Kidney (tissue), 14 donors: ENCODE data around the gene ATE1. TPM values are rescaled to one million over a fixed set of nuclear protein-coding genes. Genes with fewer than 3 reads are reported as not detected.

Experiments
- DNase-seq, 5 donors: peaks; one replicate each; pipeline ENCODE4 v3.0.0-alpha.2; 2013 to 2020
- FAIRE-seq: peaks from 2 replicates; lab custom pipeline; 2012; peaks lifted over from hg19 to GRCh38; lab: Jason Lieb, UNC
- H3K27ac ChIP-seq, 2 donors: one replicate each; pipeline ENCODE4 v1.7.0; 2013; ENCODE audit warnings: low read depth in 2 of 2, low read length in 2 of 2, inconsistent platforms in 1 of 2
- H3K27me3 ChIP-seq: one replicate; pipeline ENCODE4 v1.7.1; 2013; ENCODE audit warnings: low read length, inconsistent platforms; ENCODE audit not compliant: control insufficient read depth, insufficient read depth
- H3K36me3 ChIP-seq, 3 donors: one replicate each; pipeline versions ENCODE4 v1.7.0 to v1.7.1; 2013; ENCODE audit warnings: low read length in 3 of 3, control low read depth in 1 of 3, inconsistent platforms in 1 of 3; ENCODE audit not compliant: insufficient read depth in 3 of 3, control insufficient read depth in 2 of 3
- H3K4me1 ChIP-seq, 3 donors: one replicate each; pipeline versions ENCODE4 v1.7.0 to v1.7.1; 2013; ENCODE audit warnings: low read length in 3 of 3, inconsistent platforms in 1 of 3, low read depth in 1 of 3; ENCODE audit not compliant: control insufficient read depth in 2 of 3, insufficient read depth in 2 of 3
- H3K4me3 ChIP-seq, 3 donors: one replicate each; pipeline versions ENCODE4 v1.7.0 to v1.8.1; 2013; ENCODE audit warnings: low read length in 3 of 3, control low read depth in 1 of 3, inconsistent platforms in 1 of 3
- H3K9ac ChIP-seq, 3 donors: one replicate each; pipeline versions ENCODE4 v1.7.0 to v1.7.1; 2013; ENCODE audit warnings: low read length in 3 of 3, control low read depth in 1 of 3, inconsistent platforms in 1 of 3
- H3K9me3 ChIP-seq, 3 donors: one replicate each; pipeline versions ENCODE4 v1.7.0 to v1.7.1; 2013; ENCODE audit warnings: low read length in 3 of 3, control low read depth in 1 of 3, inconsistent platforms in 1 of 3; ENCODE audit not compliant: control insufficient read depth in 2 of 3, insufficient read depth in 1 of 3
- intact Hi-C: fragments of 100-400 bp; cut with DNase I; formaldehyde crosslinking; loops from one replicate; pipeline ENCODE4 v1.11.1; 2022
- polyA plus RNA-seq: library from polyadenylated mRNA; stranded (reverse); fragments of 350-450 nt; fragmentation: Illumina TruSeq; extraction: RNeasy Lipid Tissue Mini Kit (QIAGEN cat#74804); gene quantifications from one replicate; pipeline ENCODE4 v1.2.3, GENCODE V29; 2014; ENCODE audit warnings: low read depth, low replicate concordance; ENCODE audit not compliant: insufficient read depth
- total RNA-seq: library from RNA; stranded (reverse); fragmentation: NEBNext Ultra II Directional; extraction: Animal tissue kit (Norgen Biotek cat#: 25700); gene quantifications from one replicate; pipeline ENCODE4 v1.2.1, GENCODE V29; 2021
- TF ChIP-seq, protein P1 (sequence below): IDR thresholded peaks from 3 replicates; pipeline ENCODE4 v1.5.1; 2012; ENCODE audit warnings: mild to moderate bottlenecking, moderate library complexity, borderline replicate concordance; ENCODE audit not compliant: insufficient read depth; ENCODE audit errors: extremely low read depth
- donor health status: control.
- donor health status: control.
- donor health status: control.
- donor health status: control.
- donor health status: control.
- donor health status: DM: yes; HTN: yes; CAD: no.
- donor health status: Normal renal cell carcinoma (clear cell type).

The ATE1 gene
- total and polyA plus RNA-seq, 2 donors from 2014 or later: 9.8 to 31.0 TPM

DNA sequence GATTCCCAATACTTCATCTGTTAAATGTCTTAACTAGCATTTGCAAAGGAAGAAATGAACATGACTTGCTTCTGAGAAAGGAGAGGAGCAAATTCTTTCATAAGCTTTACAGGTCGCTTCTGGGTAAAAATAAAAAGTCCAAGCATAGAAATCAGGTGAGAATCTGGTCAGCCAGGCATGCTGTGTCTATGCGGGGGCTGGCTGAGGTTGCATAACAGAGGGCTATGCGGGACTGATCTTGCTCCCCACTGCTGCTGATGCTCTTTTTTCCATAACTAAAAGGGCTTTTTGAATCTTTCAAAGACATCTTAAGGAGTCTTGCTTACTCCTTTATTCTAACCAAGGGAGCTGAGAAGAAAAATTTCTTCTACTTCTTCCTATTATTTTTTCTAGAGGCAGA lies 236.9 kb downstream of the ATE1 start:
- no peaks in the 10 kb centered on the region for H3K27me3 ChIP-seq
- no peak for DNase-seq
- H3K9me3 ChIP-seq: no peaks in the 10 kb centered on the region
- no peak for FAIRE-seq
- intact Hi-C loops: no loop called here
- TF ChIP-seq, protein P1, sequence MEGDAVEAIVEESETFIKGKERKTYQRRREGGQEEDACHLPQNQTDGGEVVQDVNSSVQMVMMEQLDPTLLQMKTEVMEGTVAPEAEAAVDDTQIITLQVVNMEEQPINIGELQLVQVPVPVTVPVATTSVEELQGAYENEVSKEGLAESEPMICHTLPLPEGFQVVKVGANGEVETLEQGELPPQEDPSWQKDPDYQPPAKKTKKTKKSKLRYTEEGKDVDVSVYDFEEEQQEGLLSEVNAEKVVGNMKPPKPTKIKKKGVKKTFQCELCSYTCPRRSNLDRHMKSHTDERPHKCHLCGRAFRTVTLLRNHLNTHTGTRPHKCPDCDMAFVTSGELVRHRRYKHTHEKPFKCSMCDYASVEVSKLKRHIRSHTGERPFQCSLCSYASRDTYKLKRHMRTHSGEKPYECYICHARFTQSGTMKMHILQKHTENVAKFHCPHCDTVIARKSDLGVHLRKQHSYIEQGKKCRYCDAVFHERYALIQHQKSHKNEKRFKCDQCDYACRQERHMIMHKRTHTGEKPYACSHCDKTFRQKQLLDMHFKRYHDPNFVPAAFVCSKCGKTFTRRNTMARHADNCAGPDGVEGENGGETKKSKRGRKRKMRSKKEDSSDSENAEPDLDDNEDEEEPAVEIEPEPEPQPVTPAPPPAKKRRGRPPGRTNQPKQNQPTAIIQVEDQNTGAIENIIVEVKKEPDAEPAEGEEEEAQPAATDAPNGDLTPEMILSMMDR: no peak
- H3K27ac ChIP-seq: no peak overlapping the region
- H3K4me1 ChIP-seq: peaks cover 0 to 3% (median 0%) of the 10 kb centered on the region in 3 donors
- no peaks in the 10 kb centered on the region for H3K36me3 ChIP-seq
- H3K9ac ChIP-seq: no peak overlapping the region
- H3K4me3 ChIP-seq: no peak overlapping the region

Other genes with a start within 250 kb of the ATE1 start
- 36.4 TPM for gene NSMCE4A, start 47.2 kb upstream of the ATE1 start, total RNA-seq
- gene NSMCE4A, start 47.2 kb upstream of the ATE1 start, polyA plus RNA-seq: 36.3 TPM
- gene TACC2, start 61.1 kb upstream of the ATE1 start, total RNA-seq: 81.0 TPM
- gene TACC2, start 61.1 kb upstream of the ATE1 start, polyA plus RNA-seq: 36.4 TPM